ENCODE results near the gene DISP2.

GRCh38 chr15:40380636-40381035, 22.6 kb downstream of the DISP2 start:
- TF ChIP-seq PKNOX1 (IDR thresholded peaks at IDR 0.05) (no peak), SP1 (IDR thresholded peaks at IDR 0.05) (no peak)
